MM.1S (cell line): ENCODE data around the gene PHC3.

Experiments
- EZH2 ChIP-seq: fragments of 300-600 bp; sonication (generic); optimal IDR thresholded peaks from 2 replicates; pipeline ENCODE3; 2017; ENCODE audit warnings: low read depth, mild to moderate bottlenecking, antibody characterized with exemption, low read length, mixed read lengths
- EZH2phosphoT487 ChIP-seq: fragments of 300-600 bp; sonication (generic); IDR thresholded peaks from 2 replicates; pipeline ENCODE4 v1.6.1; 2018; ENCODE audit warnings: antibody characterized with exemption, low read length
- TF ChIP-seq, protein P1 (sequence below): fragments of 300-600 bp; sonication (generic); IDR thresholded peaks from 2 replicates; pipeline ENCODE4 v1.5.1; 2016; ENCODE audit warnings: antibody characterized with exemption, low read length, mixed read lengths

DNA sequence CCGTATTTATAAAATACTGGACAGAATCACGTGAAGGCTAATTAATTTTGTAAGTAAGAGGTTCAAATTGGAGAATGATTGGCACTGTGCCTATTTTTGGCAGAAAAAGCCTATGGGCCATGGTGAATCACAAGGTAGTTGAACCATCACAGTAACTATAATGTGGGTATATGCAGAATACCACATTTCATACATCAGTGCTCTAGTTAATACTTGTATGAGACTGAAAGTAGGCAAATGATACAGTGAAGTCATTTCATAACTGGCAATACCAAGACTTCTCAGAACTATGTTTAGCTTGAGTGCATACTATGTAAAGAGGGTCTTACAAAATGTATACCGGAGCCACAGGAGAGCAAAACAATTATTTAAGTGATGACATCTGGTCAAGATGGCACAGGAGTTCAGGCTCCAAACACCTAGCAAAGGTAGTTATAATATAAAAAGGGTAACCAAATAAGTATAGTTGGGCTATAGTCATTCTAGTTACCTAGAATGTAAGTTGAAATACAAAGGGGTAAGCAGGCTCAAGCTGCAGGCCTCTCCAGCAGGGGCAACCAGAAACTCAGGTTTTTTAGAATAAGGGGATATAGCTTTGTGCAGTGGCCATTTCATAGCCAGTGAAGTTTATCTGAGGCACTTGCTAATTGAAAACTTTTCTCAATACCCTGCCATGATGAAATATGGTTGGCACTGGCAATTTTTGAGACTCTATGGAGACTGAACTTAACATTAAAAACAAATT lies 124.7 kb downstream of the PHC3 start:
- TF ChIP-seq, protein P1, sequence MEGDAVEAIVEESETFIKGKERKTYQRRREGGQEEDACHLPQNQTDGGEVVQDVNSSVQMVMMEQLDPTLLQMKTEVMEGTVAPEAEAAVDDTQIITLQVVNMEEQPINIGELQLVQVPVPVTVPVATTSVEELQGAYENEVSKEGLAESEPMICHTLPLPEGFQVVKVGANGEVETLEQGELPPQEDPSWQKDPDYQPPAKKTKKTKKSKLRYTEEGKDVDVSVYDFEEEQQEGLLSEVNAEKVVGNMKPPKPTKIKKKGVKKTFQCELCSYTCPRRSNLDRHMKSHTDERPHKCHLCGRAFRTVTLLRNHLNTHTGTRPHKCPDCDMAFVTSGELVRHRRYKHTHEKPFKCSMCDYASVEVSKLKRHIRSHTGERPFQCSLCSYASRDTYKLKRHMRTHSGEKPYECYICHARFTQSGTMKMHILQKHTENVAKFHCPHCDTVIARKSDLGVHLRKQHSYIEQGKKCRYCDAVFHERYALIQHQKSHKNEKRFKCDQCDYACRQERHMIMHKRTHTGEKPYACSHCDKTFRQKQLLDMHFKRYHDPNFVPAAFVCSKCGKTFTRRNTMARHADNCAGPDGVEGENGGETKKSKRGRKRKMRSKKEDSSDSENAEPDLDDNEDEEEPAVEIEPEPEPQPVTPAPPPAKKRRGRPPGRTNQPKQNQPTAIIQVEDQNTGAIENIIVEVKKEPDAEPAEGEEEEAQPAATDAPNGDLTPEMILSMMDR: 0 out of 2 replicates have a peak, but pooled peaks have one; percentile 12
- TF ChIP-seq EZH2 (no peak), EZH2phosphoT487 (no peak)
